Activated CD8-positive, alpha-beta memory T cell treated with anti-CD3 and anti-CD28 coated beads for 36 hours (primary cell): Measurements from ENCODE around the gene INAVA. TPM values are rescaled to one million over a fixed set of nuclear protein-coding genes. Genes with fewer than 3 reads are reported as not detected.
"Not testable (repeated sequence)": the region's sequence is repeated elsewhere in the genome, so short reads cannot be mapped to it uniquely, and the experiment has no call there.

Experiments used
- CTCF ChIA-PET: fragments of 350-600 bp; sonication (Branson Sonifier 250); formaldehyde crosslinking; loops from one replicate; lab custom pipeline; 2021; ENCODE audit warnings: antibody characterized with exemption; lab: Charles Lee
- POLR2A ChIA-PET: fragments of 350-600 bp; sonication (Branson Sonifier 250); formaldehyde crosslinking; loops from one replicate; lab custom pipeline; 2021; ENCODE audit warnings: antibody characterized with exemption; lab: Charles Lee
- total RNA-seq, 2 experiments: library from RNA; stranded (reverse); gene quantifications; one replicate each; pipeline ENCODE4 v1.2.3, GENCODE V29; 2021

The INAVA gene
- total RNA-seq, 2 experiments from 2014 or later: 0.06 TPM; not detected in 1

GRCh38 chr1:200906491-200906890 is 11.8 kb downstream of the INAVA start:
- ChIA-PET POLR2A (no interaction called here), CTCF (interaction anchor here (1.6 kb wide), 1 partner anchor 27 kb away, joined by 8 read pairs; no protein-coding TSS in a partner anchor)

- ChIA-PET CTCF (interaction anchor here (0.6 to 1.6 kb wide), 5 partner anchors 17 to 72 kb away, joined by 3 to 8 read pairs (median 3); no protein-coding TSS in a partner anchor), POLR2A (no interaction called here)
Observed at GRCh38 chr1:200907611-200908097, 13.0 kb downstream of the INAVA start.

DNA sequence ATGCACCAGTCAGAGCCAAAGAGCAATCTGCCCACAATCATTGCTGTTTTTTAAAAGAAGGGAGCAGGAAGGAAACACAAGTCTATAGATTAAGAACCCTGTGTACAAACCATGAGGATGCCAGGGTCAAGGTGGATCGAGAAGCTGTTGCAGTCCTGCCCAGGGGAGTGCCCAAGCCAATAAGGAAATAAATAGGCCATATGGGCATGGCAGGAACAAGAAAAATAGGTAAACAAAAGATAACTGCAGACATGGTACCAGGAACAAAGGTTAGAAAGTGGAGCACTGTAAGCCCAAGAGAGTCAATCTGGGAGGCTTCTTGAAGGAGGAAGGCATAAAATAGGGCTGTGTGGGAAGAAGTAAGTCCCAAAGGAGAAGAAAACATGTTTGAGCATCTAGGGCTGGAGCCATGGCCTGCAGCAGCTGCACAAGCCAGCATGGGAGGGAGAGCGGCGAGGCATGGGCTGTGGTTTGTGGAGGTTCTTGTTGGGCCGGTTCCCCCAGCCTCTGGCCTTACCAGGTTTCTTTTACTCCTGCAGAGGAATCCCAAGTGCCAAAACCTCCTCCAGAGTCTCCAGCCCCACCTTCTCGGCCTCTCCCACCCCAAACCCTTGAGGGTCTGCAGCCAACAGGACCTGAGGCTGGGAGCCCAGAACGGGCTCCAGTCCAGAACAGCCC is 13.6 kb downstream of the INAVA start:
- CTCF ChIA-PET: interaction anchor here (0.6 to 1.6 kb wide), 5 partner anchors 17 to 71 kb away, joined by 3 to 8 read pairs (median 3); no protein-coding TSS in a partner anchor
- POLR2A ChIA-PET: no interaction called here

DNA sequence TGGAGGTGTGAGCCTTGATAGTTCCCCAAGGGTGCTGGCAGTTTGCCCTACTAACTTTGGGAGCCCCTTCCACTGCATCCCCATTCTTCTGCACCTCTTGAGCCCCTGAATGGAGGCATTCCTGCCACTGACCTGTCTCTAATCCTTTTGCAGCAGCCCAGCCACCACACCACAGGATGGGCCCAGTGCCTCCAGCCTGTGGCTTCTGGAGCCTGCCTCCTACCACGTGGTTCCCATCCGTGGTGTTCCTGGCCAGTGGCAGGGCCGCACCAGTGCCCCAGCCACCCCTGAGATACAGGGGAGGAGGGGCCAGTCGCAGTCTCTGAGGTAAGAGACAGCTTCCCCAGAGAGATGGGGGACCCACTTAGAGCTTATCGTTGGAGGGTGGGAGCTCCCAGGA is 14.4 kb downstream of the INAVA start:
- ChIA-PET POLR2A (no interaction called here), CTCF (no interaction called here)

DNA sequence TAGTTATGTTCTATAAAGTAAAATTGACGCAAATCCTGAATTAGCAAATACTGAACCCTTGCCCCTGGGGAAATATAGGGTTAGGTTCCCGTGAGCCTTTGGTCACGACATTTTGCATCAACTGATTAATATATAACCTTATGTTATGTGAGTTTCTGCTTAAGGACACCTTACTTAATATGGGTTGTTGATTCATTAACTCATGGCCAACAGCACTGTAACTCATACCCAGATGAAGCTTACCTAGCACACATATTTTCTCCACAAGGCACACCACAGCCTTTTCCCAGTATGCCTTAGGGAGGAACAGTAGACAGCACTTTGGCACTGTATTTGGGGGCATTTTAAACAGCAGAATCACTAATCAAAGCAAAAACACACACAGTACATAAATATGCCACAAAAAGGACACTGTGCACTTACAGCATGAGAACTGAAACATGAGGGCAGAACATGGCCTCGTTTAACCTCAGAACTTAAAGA is 15.1 kb downstream of the INAVA start:
- POLR2A ChIA-PET: no interaction called here
- CTCF ChIA-PET: no interaction called here

- CTCF ChIA-PET: interaction anchor here (1.4 kb wide), 1 partner anchor 15 kb away, joined by 3 read pairs; no protein-coding TSS in a partner anchor
- POLR2A ChIA-PET: no interaction called here
Observed at GRCh38 chr1:200911361-200911760, 16.7 kb downstream of the INAVA start.

GRCh38 chr1:200911936-200912335 is 17.2 kb downstream of the INAVA start:
- CTCF ChIA-PET: interaction anchor here (1.4 kb wide), 1 partner anchor 16 kb away, joined by 3 read pairs; no protein-coding TSS in a partner anchor
- POLR2A ChIA-PET: not testable (repeated sequence)

GRCh38 chr1:200912737-200913407 is 18.2 kb downstream of the INAVA start:
- ChIA-PET CTCF (no interaction called here), POLR2A (no interaction called here)

DNA sequence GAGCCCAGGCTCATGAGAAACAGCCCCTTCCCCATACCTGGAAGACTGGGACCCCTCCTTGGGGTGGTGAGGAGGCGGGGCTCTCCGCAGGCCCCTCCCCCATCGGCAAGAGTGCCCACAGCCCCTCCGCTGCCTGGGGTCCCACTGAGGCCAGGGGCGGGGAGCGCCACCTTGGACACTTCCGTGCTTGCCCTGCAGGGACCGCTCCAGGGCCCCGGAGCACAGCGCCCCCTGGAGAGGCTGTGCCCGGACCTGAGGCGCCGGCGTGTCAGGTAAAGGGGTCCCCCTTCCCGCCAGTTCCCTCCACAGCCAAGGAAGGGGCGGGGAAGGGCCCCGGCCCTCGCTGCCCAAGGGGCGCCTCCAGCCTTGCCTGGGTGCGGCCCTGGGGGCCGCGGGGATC is 21.5 kb downstream of the INAVA start:
- POLR2A ChIA-PET: no interaction called here
- CTCF ChIA-PET: no interaction called here

DNA sequence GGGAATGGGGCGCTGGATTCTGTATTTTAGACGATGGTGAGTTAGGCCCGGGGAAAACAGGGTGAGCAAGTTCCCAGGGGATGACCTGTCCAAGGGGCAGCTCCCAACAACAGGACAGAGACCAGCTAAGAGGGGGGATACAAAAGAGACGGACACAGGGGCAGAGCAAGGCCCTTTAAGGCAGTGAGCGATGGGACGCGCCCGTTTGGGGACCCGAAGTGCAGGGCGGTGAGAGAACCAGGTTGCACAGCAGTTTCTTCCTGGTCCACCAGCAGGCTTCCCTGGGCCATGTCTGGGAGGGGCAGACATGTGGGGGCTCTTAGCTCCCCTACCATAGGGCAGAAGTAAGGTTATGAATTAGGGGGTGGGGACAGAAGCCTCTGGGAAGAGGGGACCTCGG is 22.0 kb downstream of the INAVA start:
- CTCF ChIA-PET: no interaction called here
- POLR2A ChIA-PET: no interaction called here

GRCh38 chr1:200917291-200917817 is 22.7 kb downstream of the INAVA start:
- ChIA-PET CTCF (interaction anchor here (0.7 kb wide), 1 partner anchor 175 kb away, joined by 4 read pairs; no protein-coding TSS in a partner anchor), POLR2A (no interaction called here)

- POLR2A ChIA-PET: no interaction called here
- CTCF ChIA-PET: no interaction called here
Observed at GRCh38 chr1:200918006-200918405, 23.3 kb downstream of the INAVA start.

DNA sequence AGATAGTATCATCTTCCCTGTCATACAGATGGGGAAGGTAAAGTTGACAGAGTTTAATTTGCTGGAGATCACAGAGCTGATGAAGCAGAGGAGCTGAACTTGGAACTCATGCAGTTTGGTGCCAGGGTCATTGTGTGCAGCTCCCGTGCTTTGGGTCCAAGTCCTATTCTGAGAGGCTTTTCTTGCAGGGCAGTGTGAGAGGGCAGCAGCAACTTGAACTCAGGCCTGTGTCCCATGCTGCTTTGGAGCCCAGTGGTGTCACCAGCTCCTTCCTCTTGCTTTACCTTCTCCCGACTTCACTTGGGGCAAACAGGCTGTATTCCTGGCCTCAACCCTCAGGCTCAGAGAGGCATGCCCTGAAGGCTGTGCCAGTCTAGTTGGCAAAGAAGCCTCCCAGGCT is 24.7 kb downstream of the INAVA start:
- ChIA-PET POLR2A (no interaction called here), CTCF (interaction anchor here (0.5 kb wide), 1 partner anchor 396 kb away, joined by 3 read pairs; no protein-coding TSS in a partner anchor)

DNA sequence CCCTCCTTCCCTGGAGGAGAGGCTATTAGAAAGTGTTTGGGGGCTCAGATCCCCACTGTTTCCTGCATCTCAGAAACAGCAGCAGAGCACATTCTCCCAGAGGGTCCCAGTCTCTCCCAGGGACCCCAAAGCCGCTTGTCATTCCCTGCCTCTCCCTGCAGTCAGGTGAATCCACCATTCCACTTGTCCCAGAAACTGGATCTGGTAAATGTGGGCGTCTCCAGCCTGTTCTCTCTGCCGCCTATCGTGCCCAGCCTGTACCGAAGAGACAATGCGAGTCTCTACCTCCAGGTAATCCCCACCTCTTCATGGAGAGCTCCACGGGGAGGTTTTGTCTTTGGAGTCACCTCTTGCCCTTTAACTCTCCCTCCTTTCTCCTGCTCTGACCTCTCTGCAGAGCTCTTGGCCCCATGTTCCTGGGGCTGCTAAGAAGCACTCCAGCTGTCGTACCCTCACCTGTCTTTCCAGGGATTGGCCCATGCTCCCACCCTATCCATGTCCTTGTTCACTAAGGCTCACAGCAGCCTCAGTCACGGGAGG is 26.9 kb downstream of the INAVA start:
- POLR2A ChIA-PET: no interaction called here
- CTCF ChIA-PET: no interaction called here

DNA sequence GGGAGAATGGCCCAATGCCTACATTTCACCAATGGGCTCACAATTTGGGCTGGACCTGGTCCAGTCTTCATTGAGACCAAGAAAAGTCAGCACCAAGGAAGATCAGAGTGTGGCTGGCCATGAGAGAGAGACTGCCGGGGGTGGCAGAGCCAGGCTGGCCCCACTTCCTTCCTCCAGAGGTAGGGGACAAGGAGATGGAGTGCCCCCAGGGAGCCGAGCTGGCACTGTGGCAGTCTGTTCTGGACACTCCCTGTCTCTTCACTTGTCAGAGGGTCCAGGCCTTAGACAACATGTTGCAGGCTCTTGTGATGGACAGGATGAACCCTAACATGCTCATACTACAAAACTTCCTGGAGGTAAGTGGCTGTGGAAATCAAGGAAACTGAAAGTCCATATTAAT is 27.7 kb downstream of the INAVA start:
- POLR2A ChIA-PET: no interaction called here
- CTCF ChIA-PET: no interaction called here

DNA sequence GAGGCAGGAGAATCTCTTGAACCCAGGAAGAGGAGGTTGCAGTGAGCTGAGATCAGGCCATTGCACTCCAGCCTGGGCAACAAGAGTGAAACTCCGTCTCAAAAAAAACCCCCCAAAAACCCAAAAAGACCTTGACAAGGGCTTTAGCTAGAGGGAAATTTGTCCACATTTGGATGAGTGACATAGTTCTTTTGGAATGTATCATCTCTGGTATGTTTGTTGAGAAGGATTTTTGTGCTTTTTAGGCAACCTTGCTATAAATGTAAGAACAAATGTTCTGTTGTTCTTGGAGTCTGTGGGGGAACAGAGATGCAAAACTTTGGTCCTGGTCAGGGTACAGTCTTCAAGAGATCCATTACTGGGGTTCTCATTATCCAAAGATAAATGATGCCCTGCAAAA is 28.9 kb downstream of the INAVA start:
- ChIA-PET CTCF (no interaction called here), POLR2A (no interaction called here)

- POLR2A ChIA-PET: no interaction called here
- CTCF ChIA-PET: no interaction called here
Observed at GRCh38 chr1:200925831-200926230, 31.1 kb downstream of the INAVA start.

GRCh38 chr1:200929530-200930278 is 35.0 kb downstream of the INAVA start:
- POLR2A ChIA-PET: interaction anchor here (0.7 kb wide), 1 partner anchor 9 kb away, joined by 4 read pairs; no protein-coding TSS in a partner anchor
- CTCF ChIA-PET: no interaction called here

- CTCF ChIA-PET: not testable (repeated sequence)
- POLR2A ChIA-PET: interaction anchor here (0.7 kb wide), 1 partner anchor 9 kb away, joined by 4 read pairs; no protein-coding TSS in a partner anchor
Observed at GRCh38 chr1:200930285-200930684, 35.6 kb downstream of the INAVA start.
